HG03521 (cell line): Measurements from ENCODE around the gene SMG6.

Source experiments
- ATAC-seq: cut with Tn5 transposase; IDR thresholded peaks from one replicate; pipeline ENCODE4 v1.9.1; 2021; ENCODE audit warnings: mild to moderate bottlenecking, moderate library complexity; ENCODE audit not compliant: unreplicated experiment

SMG6 gene

GRCh38 chr17:2064520-2064971, 239.0 kb downstream of the SMG6 start:
- no peak for ATAC-seq

- no peak for ATAC-seq
Measured at GRCh38 chr17:2064147-2064489, 239.5 kb downstream of the SMG6 start.

GRCh38 chr17:2063261-2064146, 240.1 kb downstream of the SMG6 start:
- ATAC-seq, result no peak

GRCh38 chr17:2062571-2063183, 240.9 kb downstream of the SMG6 start:
- ATAC-seq, result no peak

GRCh38 chr17:2061441-2061958, 242.1 kb downstream of the SMG6 start:
- ATAC-seq, result no peak

- no peak for ATAC-seq
Measured at GRCh38 chr17:2060681-2061440, 242.7 kb downstream of the SMG6 start.

GRCh38 chr17:2060385-2060658, 243.3 kb downstream of the SMG6 start:
- ATAC-seq, result no peak

- no peak for ATAC-seq
Measured at GRCh38 chr17:2059547-2060384, 243.8 kb downstream of the SMG6 start.

GRCh38 chr17:2058586-2059546, 244.7 kb downstream of the SMG6 start:
- ATAC-seq, result no peak

GRCh38 chr17:2057760-2058585, 245.6 kb downstream of the SMG6 start:
- no peak for ATAC-seq

GRCh38 chr17:2057175-2057759, 246.3 kb downstream of the SMG6 start:
- ATAC-seq, result no peak

GRCh38 chr17:2056206-2057174, 247.1 kb downstream of the SMG6 start:
- no peak for ATAC-seq

- ATAC-seq, result peak; percentile 8
Measured at GRCh38 chr17:2055292-2056205, 248.0 kb downstream of the SMG6 start.

GRCh38 chr17:2054512-2055291, 248.9 kb downstream of the SMG6 start, which contains the start of gene HIC1:
Gene HIC1, plus strand, starts transcription at chr17:2055103. Its CDS starts 1,588 bp downstream, at chr17:2056691.
- ATAC-seq, result peak; percentile 29

GRCh38 chr17:2054262-2054511, 249.4 kb downstream of the SMG6 start:
- no peak for ATAC-seq
